ENCODE measurements around the gene TMEM201. TPM values are rescaled to one million over a fixed set of nuclear protein-coding genes. Genes with fewer than 3 reads are reported as not detected.

TMEM201 gene
- total and polyA plus RNA-seq, 2 of the 8 experiments (the other 6 are each of a cell fraction or from before 2014, with no cell fraction given) = 8.2 to 27.1 TPM

DNA sequence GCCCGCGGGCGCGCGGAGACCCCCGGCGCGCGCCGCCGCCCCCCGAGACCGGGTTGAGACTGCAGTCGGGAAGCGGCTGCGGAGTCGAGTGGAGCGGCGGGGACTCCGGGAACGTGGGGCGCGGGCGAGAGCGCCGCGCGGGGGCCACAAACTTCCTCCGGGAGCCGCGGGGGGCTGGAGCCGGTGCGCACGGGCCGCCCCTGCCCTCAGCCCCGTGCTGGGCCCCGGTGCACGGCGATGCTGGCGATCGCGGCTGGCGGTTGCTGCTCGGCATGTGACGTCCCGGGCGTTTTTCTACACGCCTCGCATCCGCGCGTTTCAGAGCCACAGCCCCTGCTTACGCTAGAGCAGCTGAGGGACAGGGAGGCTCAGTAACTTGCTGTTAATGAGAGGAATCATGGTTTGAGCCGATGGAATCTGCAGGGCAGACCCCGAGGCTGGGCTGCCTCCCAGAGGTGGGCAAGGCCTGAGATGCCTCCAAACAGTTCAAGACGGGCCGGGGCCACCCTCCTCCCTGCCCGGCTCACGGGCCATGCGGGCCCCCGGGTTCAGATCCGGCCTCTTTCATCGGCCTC lies 520 bp downstream of the TMEM201 start:
- Histone ChIP-seq H3K4ac (replicated peaks; ENCODE audit: insufficient read length, low read depth, low read length) (no peak overlapping the region), H2AK5ac (ENCODE audit: low read depth, low read length) (no peak overlapping the region), H4K91ac (replicated peaks; ENCODE audit: insufficient read length, low read length) (no peak overlapping the region), H3K79me1 (ENCODE audit: low read depth, low read length) (peaks cover 11% of the 10 kb centered on the region), H3K4me1 (replicated peaks in 1 of 4; ENCODE audit: control insufficient read depth in 3 of 4, insufficient read depth in 4 of 4, low read length in 3 of 4) (peaks cover 0 to 40% (median 27%) of the 10 kb centered on the region in 4 experiments; a peak in 5 of 7 replicates), H3K56ac (replicated peaks; ENCODE audit: insufficient read length, low read depth, low read length) (no peak overlapping the region), H3K23me2 (ENCODE audit: low read depth, low read length) (peaks cover 7% of the 10 kb centered on the region; the same call in 1 of the 2 replicates), H3K27me3 (replicated peaks in 1 of 4; ENCODE audit: control insufficient read depth in 3 of 4, extremely low read depth in 1 of 4, insufficient read depth in 3 of 4, low read length in 3 of 4) (no peaks in the 10 kb centered on the region), H2BK20ac (ENCODE audit: low read length) (no peak overlapping the region), H3K36me3 (ENCODE audit: control insufficient read depth in 2 of 4, insufficient read depth in 4 of 4, low read length in 3 of 4) (no peaks in the 10 kb centered on the region), H3K4me2 (ENCODE audit: insufficient read depth in 1 of 2, low read depth in 2 of 2, low read length in 2 of 2) (peak overlapping the region; percentile 86 to 91), H2AFZ (ENCODE audit: low read length) (no peak overlapping the region), H2BK15ac (ENCODE audit: low read length) (no peak overlapping the region), H3K18ac (ENCODE audit: extremely low read depth, low read length) (peak overlapping the region; percentile 11), H2BK12ac (ENCODE audit: low read depth, low read length) (no peak overlapping the region), H2BK5ac (ENCODE audit: low read depth, low read length) (no peak overlapping the region), H3K4me3 (ENCODE audit: extremely low read depth in 1 of 4, insufficient read depth in 2 of 4, low read depth in 3 of 4, low read length in 4 of 4) (peak overlapping the region; percentile 60 to 82 (median 70)), H2BK120ac (replicated peaks; ENCODE audit: low read depth, low read length) (no peak overlapping the region), H3K9me3 (ENCODE audit: insufficient read depth in 2 of 2, low read depth in 1 of 2, low read length in 1 of 2) (no peaks in the 10 kb centered on the region), H3K9ac (replicated peaks in 1 of 4; ENCODE audit: extremely low read depth in 1 of 4, low read depth in 3 of 4, low read length in 3 of 4) (peak overlapping the region; percentile 51 to 73 (median 54)), H3K14ac (ENCODE audit: insufficient read length) (no peak overlapping the region), H3K27ac (ENCODE audit: low read depth, low read length) (no peak overlapping the region), H3K23ac (ENCODE audit: insufficient read length) (no peak overlapping the region), H4K5ac (ENCODE audit: insufficient read length, low read depth, low read length) (no peak overlapping the region), H4K20me1 (replicated peaks in 1 of 2; ENCODE audit: control insufficient read depth in 1 of 2, insufficient read depth in 2 of 2, low read length in 2 of 2) (peaks cover 27 to 34% of the 10 kb centered on the region in 2 experiments), H4K8ac (ENCODE audit: extremely low read depth, insufficient read depth, low read length) (no peak overlapping the region), H3K79me2 (ENCODE audit: control insufficient read depth in 1 of 2, insufficient read depth in 2 of 2, low read length in 2 of 2) (peaks cover 7 to 50% of the 10 kb centered on the region in 2 experiments; a peak in 3 of 4 replicates)
- ChIA-PET POLR2A (ENCODE audit: partially characterized antibody) (interaction anchor here (0.8 to 2.0 kb wide), 8 partner anchors 11 to 171 kb away, joined by 3 to 4 read pairs (median 3); no protein-coding TSS in a partner anchor), CTCF (ENCODE audit: partially characterized antibody) (interaction anchor here (0.7 to 6.1 kb wide), 11 partner anchors 8 to 340 kb away, joined by 3 to 44 read pairs (median 3); no protein-coding TSS in a partner anchor)
- 3% methylated on average over 40 of the region's 63 CpGs; no CpG with 5 or more reads in 1 of the 2 experiments for WGBS, 2 experiments (ENCODE audit: extremely low coverage in 1 of 2, insufficient coverage in 1 of 2, insufficient read length in 1 of 2, insufficient replicate concordance in 2 of 2, low coverage in 1 of 2, low lambda C conversion rate in 2 of 2, missing lambda C conversion rate in 1 of 2)
- DNase-seq (ENCODE audit: low read depth in 1 of 2, low spot score in 2 of 2) (peak in 1 of 2 experiments; percentile 73), FAIRE-seq (no peak)
- TF ChIP-seq KDM4A (IDR thresholded peaks at IDR 0.05; ENCODE audit: low read depth, low read length, severe bottlenecking) (peak; percentile 60), NRF1 (IDR thresholded peaks at IDR 0.05; ENCODE audit: low read depth, low read length) (no peak), CHD2 (IDR thresholded peaks at IDR 0.05; ENCODE audit: low read length) (no peak), JUN (IDR thresholded peaks at IDR 0.05; ENCODE audit: low read depth, low read length) (no peak), PHF8 (conservative IDR thresholded peaks at IDR 0.05; ENCODE audit: low read depth, low read length) (0 out of 2 replicates have a peak, but pooled peaks have one; percentile 14), TAF1 (IDR thresholded peaks at IDR 0.05; ENCODE audit: low read depth, low read length) (peak; percentile 24; the same call in 1 of the 2 replicates), YY1 (IDR thresholded peaks at IDR 0.05; ENCODE audit: low read depth, low read length) (no peak), SP1 (IDR thresholded peaks at IDR 0.05; ENCODE audit: low read depth, low read length) (no peak), KDM5A (IDR thresholded peaks at IDR 0.05; ENCODE audit: low read length) (no peak), CREB1 (IDR thresholded peaks at IDR 0.05) (no peak)
- TF ChIP-seq, protein P1, sequence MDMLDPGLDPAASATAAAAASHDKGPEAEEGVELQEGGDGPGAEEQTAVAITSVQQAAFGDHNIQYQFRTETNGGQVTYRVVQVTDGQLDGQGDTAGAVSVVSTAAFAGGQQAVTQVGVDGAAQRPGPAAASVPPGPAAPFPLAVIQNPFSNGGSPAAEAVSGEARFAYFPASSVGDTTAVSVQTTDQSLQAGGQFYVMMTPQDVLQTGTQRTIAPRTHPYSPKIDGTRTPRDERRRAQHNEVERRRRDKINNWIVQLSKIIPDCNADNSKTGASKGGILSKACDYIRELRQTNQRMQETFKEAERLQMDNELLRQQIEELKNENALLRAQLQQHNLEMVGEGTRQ (IDR thresholded peaks at IDR 0.05; ENCODE audit: low read length) = no peak
- TF ChIP-seq, protein P2, sequence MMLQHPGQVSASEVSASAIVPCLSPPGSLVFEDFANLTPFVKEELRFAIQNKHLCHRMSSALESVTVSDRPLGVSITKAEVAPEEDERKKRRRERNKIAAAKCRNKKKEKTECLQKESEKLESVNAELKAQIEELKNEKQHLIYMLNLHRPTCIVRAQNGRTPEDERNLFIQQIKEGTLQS (IDR thresholded peaks at IDR 0.05; ENCODE audit: insufficient read depth, low read depth, low read length) = no peak
